H9 (cell line): ENCODE measurements around the gene PAGR1. TPM values are rescaled to one million over a fixed set of nuclear protein-coding genes. Genes with fewer than 3 reads are reported as not detected.

Experiments
- DNase-seq: peaks from one replicate; pipeline ENCODE4 v3.0.0-alpha.2; 2017
- H2AFZ ChIP-seq: one replicate; pipeline ENCODE4 v1.6.1; 2013; ENCODE audit warnings: mild to moderate bottlenecking, low read length, control low read depth, moderate library complexity
- H2AK5ac ChIP-seq: 2 replicates; pipeline ENCODE4 v1.6.1; 2013; ENCODE audit warnings: low read length, control low read depth, mixed read lengths; ENCODE audit not compliant: insufficient read length
- H2BK120ac ChIP-seq: one replicate; pipeline ENCODE4 v1.6.1; 2013; ENCODE audit warnings: low read depth, mild to moderate bottlenecking, low read length, control low read depth, inconsistent platforms; ENCODE audit not compliant: poor library complexity, severe bottlenecking
- H2BK12ac ChIP-seq: 2 replicates; pipeline ENCODE4 v1.6.1; 2013; ENCODE audit warnings: low read length, control low read depth, mixed read lengths, low read depth; ENCODE audit not compliant: insufficient read length
- H2BK15ac ChIP-seq: 2 replicates; pipeline ENCODE4 v1.6.1; 2013; ENCODE audit warnings: low read depth, low read length, control low read depth
- H2BK20ac ChIP-seq: one replicate; pipeline ENCODE4 v1.6.1; 2013; ENCODE audit warnings: low read depth, mild to moderate bottlenecking, low read length, control low read depth, inconsistent platforms; ENCODE audit not compliant: poor library complexity, severe bottlenecking
- H2BK5ac ChIP-seq: 2 replicates; pipeline ENCODE4 v1.6.1; 2013; ENCODE audit warnings: low read length, control low read depth, mixed read lengths; ENCODE audit not compliant: insufficient read length
- H3K14ac ChIP-seq: 2 replicates; pipeline ENCODE4 v1.6.1; 2013; ENCODE audit warnings: low read length, control low read depth; ENCODE audit not compliant: insufficient read depth
- H3K18ac ChIP-seq: 2 replicates; pipeline ENCODE4 v1.6.1; 2013; ENCODE audit warnings: low read depth, mild to moderate bottlenecking, mixed read lengths, low read length, control low read depth; ENCODE audit not compliant: insufficient read length
- H3K23ac ChIP-seq: 2 replicates; pipeline ENCODE4 v1.6.1; 2013; ENCODE audit warnings: low read length, control low read depth, mixed read lengths, low read depth; ENCODE audit not compliant: insufficient read length
- H3K23me2 ChIP-seq: 2 replicates; pipeline ENCODE4 v1.6.1; 2013; ENCODE audit warnings: low read depth, mild to moderate bottlenecking, mixed read lengths, low read length, control low read depth; ENCODE audit not compliant: insufficient read length, poor library complexity, severe bottlenecking
- H3K27ac ChIP-seq: 2 replicates; pipeline ENCODE4 v1.5.1; 2013; ENCODE audit warnings: low read length, control low read depth, mixed read lengths, low read depth; ENCODE audit not compliant: insufficient read length
- H3K27me3 ChIP-seq: 2 replicates; pipeline ENCODE4 v1.6.1; 2013; ENCODE audit warnings: low read length, control low read depth, inconsistent platforms; ENCODE audit not compliant: insufficient read depth
- H3K4ac ChIP-seq: 2 replicates; pipeline ENCODE4 v1.6.1; 2013; ENCODE audit warnings: low read depth, mild to moderate bottlenecking, control low read depth, inconsistent platforms, low read length, moderate library complexity
- H3K4me1 ChIP-seq: 2 replicates; pipeline ENCODE4 v1.6.1; 2013; ENCODE audit warnings: low read length, control low read depth, inconsistent platforms; ENCODE audit not compliant: insufficient read depth
- H3K4me2 ChIP-seq: 2 replicates; pipeline ENCODE4 v1.6.1; 2013; ENCODE audit warnings: low read length, control low read depth, mixed read lengths; ENCODE audit not compliant: insufficient read length, insufficient read depth
- H3K56ac ChIP-seq: 2 replicates; pipeline ENCODE4 v1.6.1; 2013; ENCODE audit warnings: low read depth, mild to moderate bottlenecking, mixed read lengths, low read length, control low read depth; ENCODE audit not compliant: insufficient read length
- H3K79me1 ChIP-seq: 2 replicates; pipeline ENCODE4 v1.6.1; 2013; ENCODE audit warnings: low read depth, mild to moderate bottlenecking, moderate library complexity, low read length, control low read depth, inconsistent platforms; ENCODE audit not compliant: insufficient read depth, poor library complexity, severe bottlenecking
- H3K79me2 ChIP-seq: 2 replicates; pipeline ENCODE4 v1.6.1; 2013; ENCODE audit warnings: low read length, control low read depth, inconsistent platforms; ENCODE audit not compliant: insufficient read depth
- H3K9ac ChIP-seq: 2 replicates; pipeline ENCODE4 v1.6.1; 2013; ENCODE audit warnings: low read length, control low read depth, mixed read lengths; ENCODE audit not compliant: insufficient read length; ENCODE audit errors: extremely low read depth
- H3K9me3 ChIP-seq: one replicate; pipeline ENCODE4 v1.6.1; 2013; ENCODE audit warnings: low read depth, low read length, inconsistent platforms; ENCODE audit not compliant: control insufficient read depth
- H3T11ph ChIP-seq: one replicate; pipeline ENCODE4 v1.6.1; 2013; ENCODE audit warnings: mild to moderate bottlenecking, low read length, control low read depth, inconsistent platforms
- H4K20me1 ChIP-seq: one replicate; pipeline ENCODE4 v1.6.1; 2013; ENCODE audit not compliant: control insufficient read depth, insufficient read length, insufficient read depth
- H4K5ac ChIP-seq: 2 replicates; pipeline ENCODE4 v1.6.1; 2013; ENCODE audit warnings: low read depth, mild to moderate bottlenecking, mixed read lengths, low read length, control low read depth; ENCODE audit not compliant: insufficient read length
- H4K8ac ChIP-seq: replicated peaks from 2 replicates; pipeline ENCODE4 v1.6.1; 2013; ENCODE audit warnings: low read length, control low read depth, mixed read lengths, low read depth; ENCODE audit not compliant: insufficient read length
- H4K91ac ChIP-seq: 2 replicates; pipeline ENCODE4 v1.6.1; 2013; ENCODE audit warnings: low read depth, mild to moderate bottlenecking, moderate library complexity, mixed read lengths, low read length, control low read depth; ENCODE audit not compliant: insufficient read length
- H3K27ac Mint-ChIP-seq, 3 experiments: 2 replicates in 2 of 3; 3 replicates in 1 of 3; pipeline ENCODE4 v1.8.0; 2020 to 2021; ENCODE audit warnings: mixed read lengths in 3 of 3, mild to moderate bottlenecking in 1 of 3, moderate library complexity in 1 of 3
- H3K27me3 Mint-ChIP-seq: 2 replicates; pipeline ENCODE4 v1.8.0; 2021; ENCODE audit warnings: low read depth, mild to moderate bottlenecking, moderate library complexity, mixed read lengths
- H3K36me3 Mint-ChIP-seq, 3 experiments: 2 replicates in 2 of 3; 3 replicates in 1 of 3; pipeline ENCODE4 v1.8.0; 2020 to 2021; ENCODE audit warnings: low read depth in 3 of 3, mixed read lengths in 3 of 3; ENCODE audit not compliant: insufficient read depth in 1 of 3
- H3K4me1 Mint-ChIP-seq, 2 experiments: 2 replicates each; pipeline ENCODE4 v1.8.0; 2020; ENCODE audit warnings: mixed read lengths in 2 of 2
- H3K4me3 Mint-ChIP-seq, 2 experiments: 2 replicates in 1 of 2; 3 replicates in 1 of 2; pipeline ENCODE4 v1.8.0; 2020 to 2021; ENCODE audit warnings: mild to moderate bottlenecking in 2 of 2, mixed read lengths in 2 of 2, moderate library complexity in 1 of 2
- H3K9me3 Mint-ChIP-seq, 2 experiments: 2 replicates in 1 of 2; 3 replicates in 1 of 2; pipeline ENCODE4 v1.8.0; 2020; ENCODE audit warnings: mild to moderate bottlenecking in 2 of 2, mixed read lengths in 2 of 2, moderate library complexity in 1 of 2
- CTCF ChIP-seq: fragments of 200-600 bp; sonication (generic); conservative IDR thresholded peaks from 3 replicates; pipeline ENCODE4 v1.8.0; 2021; ENCODE audit warnings: antibody characterized with exemption, mild to moderate bottlenecking
- WGBS: extraction: QIAGEN DNeasy Blood & Tissue Kit; methylation state at CpG from one replicate; pipeline ENCODE4 v1.1.7; 2013; ENCODE audit warnings: missing lambda C conversion rate, low lambda C conversion rate, mixed read lengths; ENCODE audit not compliant: insufficient read length; ENCODE audit errors: extremely low coverage; 5-methylcytosine and 5-hydroxymethylcytosine counted together
- total RNA-seq: library from RNA; stranded (reverse); gene quantifications from 2 replicates; pipeline ENCODE4 v1.2.1, GENCODE V29; 2021

PAGR1 gene
- total RNA-seq, 1 experiment from 2014 or later: 65.3 TPM

DNA sequence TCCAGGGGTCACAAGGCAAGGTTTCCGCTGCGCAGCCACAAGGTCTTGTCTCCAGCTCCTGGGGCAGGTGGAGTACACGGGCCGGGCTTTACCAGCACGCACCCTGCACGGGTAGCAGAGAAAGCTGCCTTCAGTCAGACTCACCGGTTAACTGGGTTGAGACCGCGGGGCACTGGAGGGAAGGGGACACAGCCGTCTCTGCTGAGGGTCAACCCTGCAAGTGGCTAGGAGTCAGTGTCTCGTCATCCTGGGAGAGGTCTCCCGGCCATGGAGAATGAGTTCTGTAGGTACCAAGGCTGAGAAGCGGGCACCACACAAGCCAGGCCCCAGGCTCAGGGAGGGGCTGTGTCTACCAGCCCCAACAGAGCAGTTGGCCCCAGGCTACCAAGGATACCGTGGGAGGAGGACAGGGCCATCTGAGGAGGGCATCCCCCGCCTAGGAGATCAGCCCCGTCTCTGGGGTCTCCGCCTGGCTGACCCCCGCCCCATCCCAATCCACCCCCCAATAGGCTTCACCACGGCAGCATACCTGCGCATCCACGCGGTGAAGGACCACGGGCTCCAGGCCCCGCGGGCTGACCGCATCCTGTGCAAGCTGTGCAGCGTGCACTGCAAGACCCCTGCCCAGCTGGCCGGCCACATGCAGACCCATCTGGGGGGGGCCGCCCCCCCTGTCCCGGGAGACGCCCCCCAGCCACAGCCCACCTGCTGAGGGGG lies 6.8 kb upstream of the PAGR1 start:
- H3K23ac ChIP-seq: no peak overlapping the region
- Mint-ChIP-seq H3K4me3 (peak overlapping the region; percentile 85), H3K9me3 (no peaks in the 10 kb centered on the region; a peak in 1 of 5 replicates), H3K27ac (peak overlapping the region in 2 of 3 experiments; percentile 70 to 98; a peak in 4 of 7 replicates), H3K36me3 (peaks cover 12 to 37% (median 13%) of the 10 kb centered on the region in 3 experiments), H3K27me3 (no peaks in the 10 kb centered on the region; the same call in 1 of the 2 replicates), H3K4me1 (peaks cover 45 to 57% of the 10 kb centered on the region in 2 experiments)
- H3K18ac ChIP-seq: no peak overlapping the region
- no peak overlapping the region for H2BK120ac ChIP-seq
- H2BK5ac ChIP-seq: no peak overlapping the region
- DNase-seq: no peak
- H3K9ac ChIP-seq: no peak overlapping the region
- no peak overlapping the region for H4K5ac ChIP-seq
- no peak overlapping the region for H2AFZ ChIP-seq
- H3K9me3 ChIP-seq: no peaks in the 10 kb centered on the region
- no peak overlapping the region for H2AK5ac ChIP-seq
- H3K14ac ChIP-seq: no peak overlapping the region; the same call in 1 of the 2 replicates
- H3K79me2 ChIP-seq: peaks cover 2% of the 10 kb centered on the region; the same call in 1 of the 2 replicates
- H2BK12ac ChIP-seq: no peak overlapping the region
- WGBS: no CpG with 5 or more reads among the region's 31 CpGs
- H3T11ph ChIP-seq: no peak overlapping the region
- no peak overlapping the region for H3K4ac ChIP-seq
- peaks cover 42% of the 10 kb centered on the region for H3K23me2 ChIP-seq
- peak overlapping the region; percentile 85 for H3K4me2 ChIP-seq
- peaks cover 6% of the 10 kb centered on the region; the same call in 1 of the 2 replicates for H3K4me1 ChIP-seq
- no peak overlapping the region for H4K8ac ChIP-seq
- H4K20me1 ChIP-seq: no peaks in the 10 kb centered on the region
- no peak for TF ChIP-seq CTCF
- no peak overlapping the region for H4K91ac ChIP-seq
- no peaks in the 10 kb centered on the region for H3K79me1 ChIP-seq
- no peak overlapping the region for H3K27ac ChIP-seq
- no peak overlapping the region for H2BK15ac ChIP-seq
- no peak overlapping the region for H2BK20ac ChIP-seq
- no peaks in the 10 kb centered on the region for H3K27me3 ChIP-seq
- H3K56ac ChIP-seq: no peak overlapping the region
